NCI-H2196 treated with DMSO at 0.1 percent for 48 hours (cell line): ENCODE data around the gene TMEM161B.
"Not testable (repeated sequence)": the region's sequence is repeated elsewhere in the genome, so short reads cannot be mapped to it uniquely, and the experiment has no call there.

Experiments
- DNase-seq: peaks from one replicate; lab custom pipeline; 2025; ENCODE audit not compliant: unreplicated experiment; lab: John Stamatoyannopoulos, UW

Gene TMEM161B

DNA sequence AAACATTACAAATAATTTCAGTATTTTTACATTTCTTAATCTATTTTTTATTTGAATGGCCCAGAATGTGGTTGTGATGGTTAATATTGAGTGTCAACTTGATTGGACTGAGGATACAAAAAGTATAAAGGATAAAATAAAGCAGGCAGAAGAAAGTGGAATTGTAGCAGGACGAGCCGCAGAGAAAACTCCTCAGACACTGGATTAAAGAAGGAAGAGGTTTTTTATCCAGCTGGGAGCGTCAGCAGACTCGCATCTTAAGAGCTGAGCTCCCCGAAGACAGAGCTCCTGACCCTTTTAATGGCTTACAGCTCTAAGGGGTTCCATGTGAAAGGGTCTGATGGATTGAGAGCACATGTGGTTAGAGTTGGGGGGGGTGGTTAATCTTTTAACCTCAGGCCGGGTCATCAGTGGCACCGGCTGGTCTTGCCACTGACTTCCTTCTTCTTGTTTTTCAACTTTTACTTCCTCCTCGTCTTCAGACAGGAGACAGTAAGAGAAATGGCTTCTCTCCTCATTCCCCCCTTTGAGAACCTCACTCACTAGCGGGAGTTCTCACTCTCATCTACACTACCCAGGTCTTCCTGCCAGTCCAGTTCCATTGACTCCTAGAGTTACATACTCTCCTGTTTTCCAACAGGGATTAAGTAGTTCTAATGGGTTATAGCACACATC, 80.0 kb downstream of the TMEM161B start:
- no peak for DNase-seq

DNA sequence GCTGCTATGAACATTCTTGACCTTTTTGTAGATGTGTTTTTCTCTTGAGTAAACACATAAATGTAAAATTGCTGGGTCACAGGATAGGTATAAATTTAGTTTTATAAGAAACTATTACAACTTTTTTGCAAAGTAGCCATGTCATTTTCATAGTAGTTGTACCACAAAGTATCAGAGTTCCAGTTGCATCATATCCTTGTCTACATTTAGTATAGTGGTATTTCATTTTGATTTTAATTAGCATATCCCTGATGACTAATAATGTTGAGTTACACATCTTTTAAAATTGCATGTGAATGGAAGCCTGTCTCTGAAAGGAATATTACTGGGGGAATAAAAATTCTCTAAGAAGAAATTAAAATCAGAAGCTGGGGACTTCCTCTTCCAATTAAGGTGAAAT, 85.4 kb downstream of the TMEM161B start:
- no peak for DNase-seq

DNA sequence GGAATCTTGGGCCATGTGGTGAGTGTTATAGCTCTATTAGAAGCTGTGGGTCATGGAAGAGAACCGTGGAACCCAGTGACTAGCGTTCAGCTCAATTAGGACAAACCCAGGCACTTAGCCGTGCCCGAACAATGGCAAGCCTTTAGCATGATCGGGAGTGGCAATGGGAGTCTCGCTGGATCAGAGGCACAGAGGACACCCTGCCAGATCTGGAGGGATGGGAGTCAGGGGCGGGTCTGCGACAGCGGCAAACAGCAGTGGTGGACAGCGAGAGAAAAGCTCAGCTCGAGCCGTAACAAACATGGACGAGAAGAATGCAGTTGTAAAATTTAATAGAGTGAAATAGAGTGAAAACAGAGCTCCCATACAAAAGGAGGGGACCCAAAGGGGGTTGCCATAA, 91.2 kb downstream of the TMEM161B start:
- DNase-seq, result not testable (repeated sequence)

- no peak for DNase-seq
These were observed 95.5 kb downstream of the TMEM161B start for GRCh38 chr5:88172847-88173758.

GRCh38 chr5:88159591-88159990, 109.1 kb downstream of the TMEM161B start:
- DNase-seq, result no peak

DNA sequence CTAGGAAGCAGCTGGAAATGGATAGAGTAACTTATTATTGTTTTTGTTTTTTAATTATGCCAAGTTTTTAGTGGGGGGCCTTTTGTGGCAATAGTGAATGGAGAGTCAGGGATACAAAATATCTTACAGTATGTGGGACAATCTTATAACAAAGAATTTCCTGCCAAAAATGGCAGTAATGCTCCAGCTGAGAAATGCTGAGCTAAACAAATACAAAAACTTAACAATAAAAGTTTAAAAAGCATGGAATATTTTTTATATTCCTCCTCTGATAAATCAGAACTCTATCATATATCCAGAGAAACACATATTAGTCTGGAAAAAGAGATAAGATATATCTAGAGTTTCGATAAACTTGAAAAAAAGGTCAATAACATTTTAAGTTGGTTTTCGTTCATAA, 110.6 kb downstream of the TMEM161B start:
- no peak for DNase-seq

DNA sequence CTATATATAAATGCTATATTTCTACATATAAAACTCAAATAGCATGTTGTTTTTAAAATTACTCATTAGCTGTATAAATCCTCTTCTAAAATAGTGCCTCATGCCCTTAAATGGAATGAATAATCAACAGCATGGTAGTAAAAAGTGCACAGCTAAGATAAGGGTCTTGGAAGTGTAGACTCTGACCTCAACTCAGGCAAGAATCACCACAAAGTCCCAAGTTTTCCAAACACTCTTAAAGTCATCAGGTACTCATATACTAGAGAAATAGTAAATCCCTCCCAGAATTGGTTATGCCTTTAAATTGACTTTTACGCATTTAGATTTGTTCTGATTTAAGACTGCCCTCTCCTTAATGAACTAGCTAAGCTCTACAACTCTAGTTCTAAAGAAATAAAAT, 113.8 kb downstream of the TMEM161B start:
- no peak for DNase-seq

DNA sequence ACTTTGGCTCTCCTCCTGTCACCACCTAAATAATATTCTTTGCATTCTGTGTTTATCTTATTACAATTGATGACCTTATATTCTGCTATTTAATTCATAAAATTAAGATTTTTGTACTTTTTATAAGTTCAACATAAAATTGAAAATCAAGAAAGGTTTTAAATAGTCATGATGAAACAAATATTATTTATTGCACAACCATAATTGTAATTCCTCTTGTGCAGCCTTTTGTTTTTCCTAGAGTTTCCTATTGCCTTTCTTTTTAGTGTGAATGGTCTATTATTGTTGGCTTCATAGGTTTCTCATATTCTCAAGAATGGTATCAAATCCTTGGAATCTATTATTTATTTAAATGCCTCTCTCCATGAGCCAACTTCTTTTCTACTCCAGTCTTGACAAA, 117.9 kb downstream of the TMEM161B start:
- DNase-seq, result no peak

- no peak for DNase-seq
These were observed 122.8 kb downstream of the TMEM161B start for GRCh38 chr5:88145611-88146467.

DNA sequence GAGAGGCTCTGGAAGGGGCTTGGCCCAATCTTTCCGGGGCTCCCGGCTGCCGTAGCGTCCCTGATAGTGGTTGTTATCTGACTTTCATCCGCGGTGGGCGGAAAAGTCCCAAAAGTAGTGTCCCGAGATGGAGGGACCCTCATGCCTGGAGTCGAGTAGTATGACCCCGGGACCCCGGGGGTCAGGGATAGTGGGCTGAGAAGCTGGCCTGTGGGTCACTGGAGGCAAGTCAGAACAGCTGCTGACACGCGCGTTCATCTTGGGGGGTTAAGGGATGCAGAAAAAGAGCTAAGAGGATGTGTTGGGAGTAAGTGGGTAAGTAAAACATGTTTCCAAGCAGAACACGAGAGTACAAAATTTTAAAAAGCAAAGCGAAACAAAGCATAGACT, 123.4 kb downstream of the TMEM161B start:
- DNase-seq, result no peak
